HG02943 (cell line): Measurements from ENCODE around the gene WDR45.

ENCODE experiments used
- ATAC-seq: cut with Tn5 transposase; IDR thresholded peaks from one replicate; pipeline ENCODE4 v1.9.1; 2021; ENCODE audit warnings: mild to moderate bottlenecking, low read depth, moderate library complexity; ENCODE audit not compliant: unreplicated experiment

The WDR45 gene

DNA sequence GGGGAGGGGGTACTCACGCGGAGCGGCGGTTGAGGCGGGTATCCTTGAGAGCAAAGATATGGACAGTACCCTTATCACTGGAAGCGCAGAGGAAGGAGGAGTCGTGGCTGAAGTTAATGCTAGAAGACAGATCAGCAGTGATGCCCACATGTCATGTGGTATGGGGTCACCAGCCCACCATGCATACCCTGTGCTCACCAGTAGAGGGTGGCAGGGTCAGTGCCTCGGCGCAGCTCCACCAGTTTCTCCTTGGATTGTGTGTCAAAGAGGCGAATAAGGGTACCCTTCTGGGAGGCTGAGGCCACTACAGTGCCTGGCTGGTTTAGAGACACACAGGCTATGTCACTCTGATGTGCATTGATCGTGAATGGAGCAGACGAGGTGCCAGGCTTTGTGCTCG lies 4.3 kb downstream of the WDR45 start:
- ATAC-seq: no peak

DNA sequence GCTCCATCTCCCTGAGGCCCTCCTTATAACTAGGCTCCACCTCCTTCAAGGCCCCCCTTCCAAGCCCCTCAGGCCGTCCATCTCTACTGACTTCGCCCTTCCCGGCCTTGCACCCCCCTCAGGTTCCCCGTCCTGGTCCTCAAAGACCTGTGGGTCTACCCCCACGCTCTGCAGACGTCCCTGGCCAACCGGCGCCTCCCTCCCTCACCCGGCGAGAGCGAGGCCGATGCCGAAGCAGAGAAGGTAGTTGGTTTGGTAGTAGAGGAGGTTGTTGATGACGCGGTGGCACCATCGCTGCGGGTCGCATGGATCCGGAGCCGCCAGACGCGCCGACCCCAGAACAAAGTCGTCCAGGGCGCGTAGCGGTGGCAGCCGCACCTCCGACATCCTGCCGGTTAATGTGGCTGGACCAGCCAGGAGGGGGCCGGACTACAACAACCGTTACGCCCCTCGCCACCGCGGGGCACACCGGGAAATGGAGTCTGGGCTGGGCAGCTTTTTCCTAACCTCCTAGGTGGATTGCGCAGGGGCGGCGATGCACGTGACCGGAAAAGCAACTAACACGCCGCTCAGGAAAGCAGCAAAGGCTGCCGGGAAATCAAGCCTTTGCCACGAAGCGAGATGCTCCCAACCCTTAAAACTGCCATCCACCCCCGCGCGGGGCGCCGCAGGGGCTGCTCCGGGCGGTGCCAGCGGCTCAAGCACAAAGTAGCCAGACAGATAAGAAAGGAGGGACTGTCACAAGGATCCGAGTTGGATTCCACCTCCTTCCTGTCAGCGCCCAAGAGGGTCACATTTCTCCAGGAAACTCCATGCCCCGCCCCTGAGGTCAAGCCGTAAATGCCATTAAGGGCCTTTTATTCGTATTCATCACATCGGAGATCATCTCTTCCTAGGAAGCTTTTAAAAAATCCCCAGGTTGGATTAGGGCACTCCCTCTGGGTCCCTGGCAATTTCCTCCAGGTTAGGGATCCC lies 5.8 kb downstream of the WDR45 start, which contains the start of gene PRAF2:
PRAF2 (minus strand) TSS at position 402 of the 975 bp plus-strand sequence; CDS start at position 387, 15 bp downstream.
- peak; percentile 77 for ATAC-seq

DNA sequence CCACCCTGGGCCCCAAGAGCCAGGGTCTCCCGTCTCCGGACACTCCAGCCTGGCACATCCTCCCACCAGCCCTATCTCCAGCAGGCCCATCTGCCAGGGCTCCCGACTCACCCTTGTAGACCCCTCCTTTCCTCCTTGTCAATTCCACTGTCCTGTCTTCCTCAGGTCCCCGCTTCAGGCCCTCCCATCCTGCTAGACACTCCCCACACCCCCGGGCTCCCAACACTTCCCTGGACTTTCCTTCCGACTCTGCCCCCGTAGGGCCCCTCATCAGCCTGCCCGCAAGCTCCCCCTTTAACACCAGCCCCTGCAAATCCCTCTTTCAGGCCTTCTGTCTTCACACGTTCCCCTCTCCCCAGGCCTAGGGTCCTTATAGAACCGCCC lies 7.0 kb downstream of the WDR45 start:
- ATAC-seq: no peak

DNA sequence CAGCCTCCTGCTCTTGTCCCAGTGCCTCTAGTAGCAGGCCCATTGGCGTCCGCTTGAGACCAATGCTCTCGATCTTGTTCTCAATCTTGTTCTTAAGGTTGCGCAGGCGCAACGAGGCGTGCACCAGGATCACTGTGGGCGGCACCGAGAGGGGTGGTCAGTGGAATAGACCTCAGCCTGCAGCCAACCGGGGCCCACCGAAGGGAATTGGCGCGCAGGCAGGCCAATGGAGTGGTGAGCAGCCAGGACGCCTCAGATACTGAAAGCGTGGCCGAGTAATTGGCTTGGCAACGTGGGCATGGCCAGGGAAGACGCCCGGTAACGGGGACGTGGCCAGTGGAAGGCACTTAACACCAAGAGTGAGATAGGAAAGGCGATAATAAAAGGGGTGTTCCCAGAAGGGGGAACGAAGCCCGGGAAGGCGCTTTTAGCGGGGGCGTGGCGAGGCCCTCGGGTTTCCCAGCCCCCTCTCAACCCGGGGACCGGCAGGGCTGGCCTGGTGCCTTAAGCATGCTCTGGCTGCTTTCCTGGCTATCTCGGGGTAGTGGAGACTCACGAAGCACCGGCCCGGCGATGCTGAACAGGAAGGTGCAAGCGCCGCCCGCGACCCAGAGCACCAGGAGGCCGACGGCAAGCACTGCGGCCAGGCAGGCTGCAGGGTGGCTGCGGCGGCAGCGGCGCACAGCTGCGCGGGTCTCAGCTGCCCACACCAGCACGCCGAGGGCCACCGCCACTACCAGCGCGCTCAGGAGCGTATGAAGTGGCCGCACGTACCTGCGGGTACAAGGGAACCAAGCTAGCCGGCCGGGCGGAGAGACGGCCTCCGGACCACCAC lies 7.6 kb downstream of the WDR45 start:
- ATAC-seq: no peak

DNA sequence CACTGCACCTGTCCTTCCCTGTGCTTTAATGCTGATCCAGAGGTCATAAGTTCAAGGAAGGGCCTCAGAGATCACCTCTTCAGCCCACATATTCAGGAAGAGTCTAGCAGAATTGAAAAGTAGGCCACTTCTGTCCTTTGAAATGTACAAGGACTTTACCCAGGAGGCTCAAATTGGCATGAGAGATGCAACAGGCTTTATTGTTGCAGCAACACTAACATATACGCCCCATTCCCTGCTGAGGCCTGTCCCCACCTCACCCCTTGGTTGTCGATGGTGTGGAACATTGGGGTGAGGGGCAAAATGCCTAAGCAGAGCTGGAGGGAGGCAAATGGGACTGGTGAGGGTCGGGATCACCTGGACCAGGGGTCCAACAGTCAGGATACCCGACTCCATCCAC lies 8.7 kb downstream of the WDR45 start:
- ATAC-seq: no peak

DNA sequence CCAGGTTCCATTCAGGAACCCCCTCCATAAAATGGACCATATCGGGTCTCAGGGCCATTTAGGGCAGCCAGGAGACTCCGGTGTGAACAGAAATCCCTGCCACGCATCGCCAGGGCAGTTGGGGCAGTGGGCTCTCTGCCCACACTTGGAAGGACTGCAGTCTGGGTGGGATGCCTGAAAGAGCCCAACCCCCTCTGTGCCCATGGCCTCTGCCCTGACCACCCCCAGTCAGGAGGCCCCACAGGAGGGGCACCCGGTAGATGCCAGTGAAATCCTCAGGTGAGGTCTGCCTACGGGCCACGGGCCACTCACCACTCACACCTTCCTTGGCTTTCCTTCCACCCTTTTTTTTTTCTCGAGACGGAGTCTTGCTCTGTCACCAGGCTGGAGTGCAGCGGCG lies 10.6 kb downstream of the WDR45 start:
- ATAC-seq: no peak

DNA sequence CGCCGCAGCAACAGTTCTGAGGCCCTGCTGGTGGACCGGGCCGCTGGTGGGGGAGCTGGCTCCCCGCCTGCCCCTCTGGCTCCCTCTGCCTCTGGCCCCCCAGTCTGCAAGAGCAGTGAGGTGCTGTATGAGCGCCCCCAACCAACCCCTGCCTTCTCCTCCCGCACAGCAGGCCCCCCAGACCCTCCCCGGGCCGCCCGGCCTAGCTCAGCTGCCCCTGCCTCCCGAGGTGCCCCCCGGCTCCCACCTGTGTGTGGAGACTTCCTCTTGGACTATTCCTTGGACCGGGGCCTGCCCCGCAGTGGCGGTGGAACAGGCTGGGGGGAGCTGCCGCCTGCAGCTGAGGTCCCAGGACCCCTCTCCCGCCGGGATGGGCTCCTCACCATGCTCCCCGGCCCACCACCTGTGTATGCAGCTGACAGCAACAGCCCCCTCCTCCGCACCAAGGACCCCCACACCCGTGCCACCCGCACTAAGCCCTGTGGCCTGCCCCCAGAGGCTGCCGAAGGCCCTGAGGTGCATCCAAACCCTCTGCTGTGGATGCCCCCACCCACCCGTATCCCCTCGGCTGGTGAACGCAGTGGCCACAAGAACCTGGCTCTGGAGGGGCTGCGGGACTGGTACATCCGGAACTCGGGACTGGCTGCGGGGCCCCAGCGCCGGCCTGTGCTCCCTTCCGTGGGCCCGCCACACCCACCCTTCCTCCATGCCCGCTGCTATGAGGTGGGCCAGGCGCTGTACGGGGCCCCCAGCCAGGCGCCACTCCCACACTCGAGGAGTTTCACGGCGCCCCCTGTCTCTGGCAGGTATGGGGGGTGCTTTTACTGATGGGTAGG lies 12.2 kb downstream of the WDR45 start:
- ATAC-seq: no peak

DNA sequence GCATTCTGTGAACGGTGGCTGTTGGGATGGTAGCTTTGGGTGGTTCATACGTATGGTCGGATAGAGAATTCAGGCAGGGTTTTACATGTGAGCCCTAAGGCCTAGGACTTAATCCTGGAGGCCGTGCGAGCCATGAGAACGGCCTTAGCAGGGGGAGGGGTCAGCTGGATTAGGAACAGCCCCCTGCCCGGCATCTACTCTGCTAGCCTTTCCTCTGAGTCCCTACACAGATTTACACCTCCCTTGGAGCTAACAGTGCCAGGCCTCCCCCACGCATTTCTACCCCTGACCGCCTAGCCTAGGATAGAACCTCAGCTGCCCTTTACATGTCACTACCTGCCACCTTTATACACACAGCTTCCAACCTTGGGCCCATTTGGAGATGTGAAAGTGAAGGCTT lies 13.0 kb downstream of the WDR45 start:
- no peak for ATAC-seq

DNA sequence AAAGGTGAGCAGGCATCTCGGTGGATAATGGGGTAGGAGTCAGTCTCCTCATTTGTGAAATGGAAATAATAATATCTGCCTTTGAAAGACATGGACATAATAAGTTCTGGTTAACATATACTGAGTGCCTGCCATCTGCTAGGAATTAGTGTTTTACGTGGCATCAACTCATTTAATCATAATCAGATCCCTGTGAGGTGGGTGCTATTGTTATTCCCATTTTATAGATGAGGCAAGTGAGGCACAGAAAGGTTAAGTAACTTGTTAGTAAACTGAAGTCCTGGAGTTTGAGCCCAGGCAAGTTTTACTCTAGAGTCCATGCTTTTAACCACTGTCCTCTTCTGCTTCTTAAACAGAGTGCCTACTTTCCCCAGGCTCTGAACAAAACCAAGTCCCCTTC lies 13.4 kb downstream of the WDR45 start:
- ATAC-seq: no peak

DNA sequence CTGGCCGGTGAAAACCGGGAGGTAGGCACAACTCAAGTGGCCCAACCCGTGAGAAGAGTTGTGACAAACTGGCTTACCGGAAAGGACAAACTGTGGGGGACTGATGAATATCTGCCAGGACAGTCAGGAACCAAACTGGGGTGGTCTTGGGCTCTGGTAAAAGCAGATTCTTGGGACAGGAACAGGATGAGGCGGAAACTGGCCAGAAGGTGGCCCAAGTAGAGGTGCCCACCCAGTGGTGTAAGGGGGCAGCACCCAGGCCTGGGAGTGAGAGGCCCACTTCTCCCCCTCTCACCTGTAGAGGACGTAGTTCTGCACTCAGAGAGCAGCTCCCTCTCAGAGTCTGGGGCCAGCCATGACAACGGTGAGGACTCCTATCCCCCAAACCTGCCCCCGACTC lies 15.0 kb downstream of the WDR45 start:
- no peak for ATAC-seq

DNA sequence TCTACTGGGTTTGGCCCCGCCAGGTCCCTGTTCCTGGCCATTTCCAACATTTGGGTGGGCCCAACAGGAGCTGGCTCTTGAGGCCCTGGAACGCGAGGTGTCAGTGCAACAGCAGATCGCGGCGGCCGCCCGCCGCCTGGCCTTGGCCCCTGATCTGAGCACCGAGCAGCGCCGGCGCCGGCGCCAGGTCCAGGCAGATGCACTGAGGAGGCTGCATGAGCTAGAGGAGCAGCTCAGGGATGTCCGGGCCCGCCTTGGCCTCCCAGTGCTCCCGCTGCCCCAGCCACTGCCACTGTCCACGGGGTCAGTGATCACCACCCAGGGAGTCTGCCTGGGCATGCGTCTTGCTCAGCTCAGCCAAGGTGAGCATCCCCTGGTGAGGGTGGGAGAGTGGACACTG lies 15.4 kb downstream of the WDR45 start:
- no peak for ATAC-seq

DNA sequence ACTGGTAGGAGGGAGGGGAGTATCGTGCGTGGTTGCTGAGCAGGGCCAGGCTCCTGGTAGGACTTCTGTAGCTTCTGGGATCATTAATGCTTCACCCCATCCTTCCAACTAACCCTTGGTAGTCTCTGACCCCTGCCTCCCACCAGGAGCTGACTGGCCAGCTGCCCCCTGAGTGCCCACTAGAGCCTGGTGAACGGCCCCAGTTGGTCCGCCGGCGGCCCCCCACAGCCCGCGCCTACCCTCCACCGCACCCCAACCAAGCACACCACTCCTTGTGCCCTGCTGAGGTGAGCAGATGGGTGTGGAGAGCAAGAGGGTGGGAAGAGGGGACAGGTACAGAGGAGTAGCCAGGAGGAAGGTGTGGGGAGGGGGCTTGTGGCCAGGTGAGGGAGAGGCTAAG lies 16.0 kb downstream of the WDR45 start:
- no peak for ATAC-seq

DNA sequence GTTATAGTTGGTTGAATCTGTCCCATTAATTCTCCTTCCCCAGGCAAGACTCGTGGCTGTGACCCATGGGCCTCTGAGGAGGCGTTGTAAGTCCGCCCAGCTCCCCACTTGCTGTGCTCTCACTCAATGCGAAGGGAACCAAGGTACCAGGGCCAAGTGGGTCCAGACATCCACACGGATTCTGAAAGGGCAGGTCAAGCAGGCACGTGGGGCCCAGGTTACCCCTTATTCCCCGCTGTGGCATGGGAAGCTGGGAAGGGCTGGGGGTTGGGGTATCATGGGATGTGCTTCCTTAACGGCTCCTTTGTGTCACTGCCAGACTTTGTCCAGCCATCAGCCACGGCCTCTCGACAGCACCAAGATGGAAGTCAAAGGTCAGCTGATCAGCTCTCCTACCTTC lies 17.8 kb downstream of the WDR45 start:
- no peak for ATAC-seq

DNA sequence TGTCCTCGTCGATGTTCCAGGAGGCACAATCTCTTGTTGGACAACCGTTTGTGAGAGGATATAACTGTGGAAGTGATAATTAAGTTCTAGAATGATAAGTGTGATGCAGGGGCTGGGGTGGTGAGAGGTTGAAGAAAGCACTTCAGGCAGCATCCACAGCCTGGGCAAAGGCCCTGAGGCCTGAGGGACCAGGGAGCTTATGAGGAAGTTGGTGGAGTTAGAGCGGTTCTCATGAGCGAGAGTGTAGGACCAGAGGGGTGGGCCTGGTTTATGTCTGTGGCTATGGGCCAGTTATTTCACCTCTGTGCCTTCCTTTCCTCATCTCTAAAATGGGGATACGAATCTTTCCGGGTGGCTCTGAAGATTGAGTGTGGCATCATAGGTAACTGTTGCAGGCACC lies 18.2 kb downstream of the WDR45 start:
- ATAC-seq: no peak

DNA sequence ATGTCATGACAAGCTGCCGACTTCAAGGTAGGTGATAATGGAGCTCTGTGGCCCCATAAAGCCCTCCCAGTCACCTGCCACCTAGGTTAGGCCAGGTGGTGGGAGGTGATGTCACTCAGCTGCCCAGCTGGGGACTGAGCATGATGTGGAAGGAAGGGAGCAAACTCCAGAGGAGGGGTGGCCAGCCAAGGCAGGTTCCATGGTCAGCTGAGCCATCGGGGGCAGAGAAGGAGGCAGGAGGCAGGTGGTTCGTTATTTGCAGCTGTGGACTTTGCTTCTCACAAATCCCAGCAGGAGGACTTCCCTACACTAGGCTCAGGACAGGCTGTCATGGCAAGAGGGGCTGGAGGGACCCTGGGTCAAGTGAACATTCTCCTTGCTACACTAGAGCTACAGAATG lies 18.8 kb downstream of the WDR45 start:
- ATAC-seq: no peak

DNA sequence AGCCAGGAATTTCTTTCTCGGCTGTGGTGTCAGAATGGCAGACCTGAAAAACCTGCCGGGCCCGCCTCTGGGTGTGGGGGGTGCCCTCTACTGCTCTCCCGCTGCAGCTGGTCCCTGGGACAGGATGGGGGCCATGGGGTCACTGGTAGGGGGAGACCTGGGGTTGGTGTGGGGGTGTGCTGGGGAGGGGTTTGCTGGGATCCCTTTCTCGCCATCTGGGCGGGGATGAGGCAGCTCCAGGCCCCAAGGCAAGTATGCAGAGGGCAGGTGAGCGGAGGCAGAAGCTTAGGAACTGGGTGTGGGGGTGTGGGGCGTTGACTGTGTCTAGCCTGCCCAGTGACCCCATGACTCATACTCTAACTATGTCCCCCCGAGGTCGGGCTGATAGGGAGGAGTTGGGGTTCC lies 20.0 kb downstream of the WDR45 start:
- ATAC-seq: no peak

DNA sequence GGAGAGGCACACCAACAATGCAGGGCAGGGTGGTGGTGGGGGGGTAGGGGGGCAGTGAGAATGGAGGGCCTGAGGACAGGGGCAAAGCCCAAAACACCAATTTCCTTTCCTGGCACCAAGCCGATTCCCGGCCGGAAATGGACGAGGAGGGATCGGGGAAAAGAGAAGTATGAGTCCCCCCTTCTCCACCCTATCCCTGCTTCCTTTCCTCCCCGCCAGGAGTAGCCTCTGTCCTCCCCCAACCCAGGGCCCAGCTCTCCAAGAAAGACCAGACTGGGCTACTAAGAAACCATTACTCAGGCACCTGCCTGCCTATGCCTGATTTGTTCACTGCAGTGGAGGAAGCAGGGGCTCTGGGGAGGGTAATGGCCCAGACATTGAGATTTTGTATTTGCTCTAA lies 20.5 kb downstream of the WDR45 start:
- ATAC-seq: no peak

DNA sequence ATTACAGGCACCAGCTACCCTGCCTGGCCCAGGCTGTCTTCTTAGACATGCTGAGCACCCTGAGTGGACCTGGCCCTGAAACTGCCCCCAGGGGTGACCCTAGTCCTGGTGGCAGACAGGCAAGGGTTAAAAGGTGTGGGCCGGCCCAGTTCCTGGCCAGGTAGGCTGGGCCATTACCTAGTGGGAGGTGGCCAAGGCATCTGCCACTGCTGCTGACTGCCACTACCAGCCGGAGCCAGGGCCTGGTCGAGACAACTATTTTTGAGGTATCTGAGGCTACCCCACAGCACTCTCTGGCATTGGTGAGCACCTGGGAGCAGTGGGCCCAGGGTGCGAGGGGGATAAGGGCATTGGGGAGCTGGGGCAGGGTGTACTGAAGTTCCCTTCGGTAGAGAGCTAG lies 20.9 kb downstream of the WDR45 start, which contains the start of gene CCDC120:
CCDC120 (plus strand) TSS at position 206 of the 400 bp plus-strand sequence. CDS start 3,043 bp downstream, outside the sequence.
- ATAC-seq: no peak

DNA sequence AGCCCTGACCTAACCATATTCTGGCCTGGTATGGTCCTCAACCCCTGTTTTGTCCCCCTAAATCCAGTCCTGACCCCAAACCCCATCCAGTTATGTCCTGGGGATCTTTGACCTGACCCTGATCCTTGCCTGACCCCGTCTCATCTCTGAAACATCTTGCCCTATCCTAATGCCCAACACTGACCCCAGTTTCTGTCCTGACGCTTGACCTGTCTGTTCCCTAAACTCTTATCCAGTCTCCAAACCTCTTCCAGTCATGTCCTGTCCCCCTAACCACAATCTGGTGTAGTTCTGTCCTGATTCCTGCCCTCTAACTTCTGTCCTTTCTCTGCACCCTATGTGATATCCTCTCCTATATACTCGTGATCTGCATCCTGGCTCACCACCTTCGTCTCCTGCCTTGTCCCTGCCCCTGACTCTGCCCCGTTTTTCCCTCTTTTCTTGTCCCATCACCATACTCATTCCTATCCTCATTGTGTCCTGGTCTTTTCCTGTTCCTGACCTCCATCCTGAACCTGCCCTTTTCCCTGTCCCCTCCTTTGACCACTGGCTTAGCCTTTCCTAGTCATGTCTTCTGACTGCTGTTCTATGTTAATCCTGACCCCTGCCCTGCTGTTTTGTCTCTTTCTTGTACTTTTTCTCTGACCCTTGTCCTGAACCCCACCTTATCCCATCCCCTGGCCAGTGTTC lies 25.5 kb downstream of the WDR45 start:
- no peak for ATAC-seq
